ENCODE results near the gene C9orf78. TPM values are rescaled to one million over a fixed set of nuclear protein-coding genes. Genes with fewer than 3 reads are reported as not detected.

C9orf78 gene
- total RNA-seq, 1 donor from 2014 or later: 42.3 TPM

- no peak for DNase-seq (ENCODE audit: low read depth, low spot score)
Observed at GRCh38 chr9:129845373-129845772, 10.3 kb upstream of the C9orf78 start.

- no peak for DNase-seq (ENCODE audit: low read depth, low spot score)
Observed at GRCh38 chr9:129841071-129841470, 6.0 kb upstream of the C9orf78 start.

GRCh38 chr9:129840034-129840433, 5.0 kb upstream of the C9orf78 start:
- DNase-seq (ENCODE audit: low read depth, low spot score): no peak

- no peak for DNase-seq (ENCODE audit: low read depth, low spot score)
Observed at GRCh38 chr9:129839324-129840023, 4.4 kb upstream of the C9orf78 start.

GRCh38 chr9:129838707-129839259, 3.7 kb upstream of the C9orf78 start:
- DNase-seq (ENCODE audit: low read depth, low spot score): no peak

- no peak for DNase-seq (ENCODE audit: low read depth, low spot score)
Observed at GRCh38 chr9:129836311-129837007, 1.4 kb upstream of the C9orf78 start.

GRCh38 chr9:129835860-129836223, 767 bp upstream of the C9orf78 start:
- DNase-seq (ENCODE audit: low read depth, low spot score): no peak

- DNase-seq (ENCODE audit: low read depth, low spot score): no peak
Observed at GRCh38 chr9:129834489-129835127, 467 bp downstream of the C9orf78 start.

GRCh38 chr9:129832982-129833381, 2.1 kb downstream of the C9orf78 start:
- DNase-seq (ENCODE audit: low read depth, low spot score): no peak

GRCh38 chr9:129828969-129829368, 6.1 kb downstream of the C9orf78 start:
- no peak for DNase-seq (ENCODE audit: low read depth, low spot score)

- DNase-seq (ENCODE audit: low read depth, low spot score): no peak
Observed at GRCh38 chr9:129828051-129828450, 7.0 kb downstream of the C9orf78 start.

- DNase-seq (ENCODE audit: low read depth, low spot score): no peak
Observed at GRCh38 chr9:129826759-129827158, 8.3 kb downstream of the C9orf78 start.

GRCh38 chr9:129826344-129826743, 8.7 kb downstream of the C9orf78 start:
- DNase-seq (ENCODE audit: low read depth, low spot score): no peak

- peak; percentile 75 for DNase-seq (ENCODE audit: low read depth, low spot score)
Observed at GRCh38 chr9:129823935-129824601, 11.0 kb downstream of the C9orf78 start, which contains the start of gene TOR1A. TSS of gene TOR1A (minus strand) at chr9:129824136. CDS start at chr9:129824085, 51 bp downstream.

GRCh38 chr9:129823542-129823934, 11.5 kb downstream of the C9orf78 start:
- DNase-seq (ENCODE audit: low read depth, low spot score): no peak

GRCh38 chr9:129822898-129823541, 12.1 kb downstream of the C9orf78 start:
- no peak for DNase-seq (ENCODE audit: low read depth, low spot score)

- DNase-seq (ENCODE audit: low read depth, low spot score): no peak
Observed at GRCh38 chr9:129816501-129817435, 18.3 kb downstream of the C9orf78 start.

GRCh38 chr9:129815278-129815677, 19.8 kb downstream of the C9orf78 start:
- DNase-seq (ENCODE audit: low read depth, low spot score): no peak

- no peak for DNase-seq (ENCODE audit: low read depth, low spot score)
Observed at GRCh38 chr9:129814432-129815223, 20.4 kb downstream of the C9orf78 start.
